GM20431 (cell line): Measurements from ENCODE around the gene LHX6.

ENCODE experiments used
- in situ Hi-C: fragments of 300-500 bp; cut with MseI, MboI; formaldehyde crosslinking; loops from one replicate; pipeline ENCODE4 v1.15.0; 2020; ENCODE audit warnings: low sequenced_read_pairs; ENCODE audit not compliant: unreplicated experiment

The LHX6 gene

DNA sequence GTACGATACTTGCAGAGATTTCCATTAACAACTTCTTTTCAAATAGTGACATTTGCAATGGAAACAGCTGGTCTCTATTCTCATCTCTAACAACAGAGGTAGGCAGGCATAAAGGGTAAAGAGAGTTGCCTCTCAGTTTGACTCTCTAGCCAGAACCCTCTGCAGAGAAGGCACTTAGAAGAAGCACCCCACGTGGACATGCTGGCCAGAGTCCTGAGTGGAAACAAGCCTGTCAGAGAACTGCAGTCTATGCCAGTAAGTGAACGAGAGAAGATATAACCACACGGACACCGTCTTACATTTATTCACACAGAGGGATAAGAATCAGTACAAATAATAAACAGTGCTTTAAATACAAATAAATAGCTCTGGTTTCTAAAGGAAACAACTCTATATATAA lies 11.0 kb upstream of the LHX6 start:
- in situ Hi-C loops = no loop called here

DNA sequence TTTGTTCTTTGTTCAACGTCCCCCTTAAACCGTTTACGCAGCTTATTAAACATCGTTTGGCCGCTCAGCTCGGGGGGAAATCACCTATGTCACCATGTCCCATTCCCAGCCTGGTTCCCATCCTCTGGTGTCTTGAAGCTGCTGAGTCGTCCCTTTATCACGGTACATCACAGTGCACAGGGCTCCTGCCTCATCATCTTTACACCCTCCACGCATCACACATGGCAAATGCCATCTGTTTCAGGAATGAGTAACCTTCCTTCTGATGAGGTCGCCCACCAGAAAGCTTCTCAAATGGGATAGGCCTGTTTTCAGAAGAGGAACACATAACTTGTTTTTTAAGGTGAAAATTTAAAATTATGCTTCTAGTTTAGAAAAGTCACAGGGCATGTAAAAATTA lies 7.9 kb upstream of the LHX6 start:
- in situ Hi-C loops = no loop called here

DNA sequence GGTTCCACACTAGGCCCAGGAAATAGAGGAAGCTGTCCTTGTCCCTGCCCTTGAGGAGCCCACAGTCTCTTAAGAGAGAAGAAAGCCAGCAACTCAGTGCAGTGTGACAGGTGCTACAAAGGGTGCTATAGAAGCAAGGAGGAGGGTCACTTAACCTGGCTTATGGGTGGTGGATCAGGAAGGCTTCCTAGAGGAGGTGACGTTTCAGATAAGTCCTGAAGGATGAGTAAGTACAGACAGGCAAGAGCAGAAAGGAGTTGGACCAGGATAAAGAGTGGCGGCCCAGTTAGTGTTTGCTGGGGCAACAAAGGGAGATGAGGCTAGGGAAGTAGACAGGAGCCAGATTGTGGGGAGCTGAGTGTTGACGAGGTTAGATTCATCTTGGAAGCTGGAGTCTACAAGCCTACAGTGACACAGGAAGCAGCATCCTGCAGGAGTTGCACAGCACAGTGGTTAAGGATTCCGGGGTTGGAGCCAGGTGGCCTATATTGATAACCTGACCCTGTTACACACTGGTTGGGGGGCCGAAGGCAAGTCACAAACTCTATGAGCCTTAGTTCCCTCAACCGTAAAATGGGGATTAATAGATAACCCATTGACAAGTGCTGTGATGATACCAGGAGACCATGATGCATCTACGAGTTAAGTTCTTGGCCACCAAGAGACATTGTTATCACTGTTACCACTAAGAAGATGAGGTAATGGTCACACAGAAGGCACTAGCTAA lies 5.4 kb upstream of the LHX6 start:
- in situ Hi-C loops = no loop called here

DNA sequence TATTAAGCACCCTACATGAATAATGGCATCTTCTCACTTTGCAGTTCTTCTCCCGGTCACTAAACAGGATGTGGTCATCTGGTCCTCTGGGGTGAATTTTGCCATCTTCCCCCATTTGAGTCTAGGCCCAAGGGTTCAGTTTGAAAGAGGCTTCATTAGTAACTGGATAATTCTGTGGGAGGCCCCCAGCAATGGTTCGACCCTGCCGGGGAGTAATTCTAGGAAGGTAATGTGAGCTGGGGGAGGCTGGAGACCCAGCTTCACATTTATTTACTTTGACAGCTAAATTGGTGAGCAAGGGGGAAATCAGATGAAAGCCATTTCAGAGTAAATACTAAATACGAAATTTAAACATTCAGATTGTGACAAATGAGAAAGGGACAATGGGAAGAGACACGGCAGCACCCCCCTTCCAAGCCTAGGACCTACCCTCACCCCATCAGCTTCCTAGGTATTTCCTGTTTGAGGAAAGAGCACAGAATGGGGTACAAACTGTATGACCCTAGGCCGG lies 4.1 kb upstream of the LHX6 start:
- in situ Hi-C loops = no loop called here

DNA sequence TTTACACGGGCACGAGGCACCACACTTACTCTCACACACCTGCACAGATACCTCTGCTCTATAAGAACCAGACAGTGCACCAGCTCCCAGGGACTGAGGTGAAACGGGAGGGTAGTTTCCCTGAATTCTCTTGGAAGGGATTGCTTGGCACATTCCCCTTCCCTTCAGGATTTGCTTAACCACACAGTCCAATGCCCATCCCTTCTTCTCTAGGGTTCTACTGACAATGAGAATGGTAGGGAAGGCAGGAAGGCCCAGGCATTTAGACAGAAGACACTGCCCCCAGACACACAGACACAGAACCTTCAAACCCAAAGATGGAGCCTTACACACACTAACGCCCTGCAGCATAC lies 704 bp upstream of the LHX6 start:
- in situ Hi-C loops = no loop called here

DNA sequence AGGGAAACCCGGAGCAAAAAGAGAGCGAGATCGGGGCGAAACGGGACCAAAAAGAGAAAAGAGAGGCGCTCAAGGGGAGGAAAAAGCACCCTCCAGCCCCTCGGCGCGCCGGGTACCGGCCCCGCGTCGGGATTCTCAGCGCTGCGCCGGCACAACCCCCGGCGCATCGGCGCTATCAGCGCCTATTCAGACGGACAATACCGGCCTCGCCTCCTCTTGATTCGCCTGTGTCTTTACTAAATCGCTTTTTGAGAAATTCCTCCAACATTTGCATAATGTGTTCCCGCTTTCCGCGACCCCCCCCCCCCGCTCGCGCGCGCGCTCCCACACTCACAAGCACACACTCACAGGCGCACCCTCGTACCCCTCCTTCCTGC lies 578 bp downstream of the LHX6 start:
- in situ Hi-C loops = no loop called here

DNA sequence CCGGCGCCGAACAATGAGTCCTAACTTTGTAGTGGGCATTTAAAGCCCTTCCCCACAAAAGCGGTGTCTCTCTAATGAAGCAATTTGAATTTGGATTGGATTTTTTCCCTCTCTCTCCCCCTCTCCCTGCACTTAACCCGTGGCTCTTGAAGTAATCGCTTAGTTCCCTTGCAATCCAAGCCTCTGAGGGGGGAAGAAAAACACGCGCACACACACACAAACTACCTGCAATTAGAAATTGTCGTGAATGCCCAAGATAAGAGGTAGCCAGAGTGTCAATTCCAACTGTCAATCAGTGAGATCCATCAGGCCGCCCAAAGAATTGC lies 1.2 kb downstream of the LHX6 start:
- in situ Hi-C loops = no loop called here

DNA sequence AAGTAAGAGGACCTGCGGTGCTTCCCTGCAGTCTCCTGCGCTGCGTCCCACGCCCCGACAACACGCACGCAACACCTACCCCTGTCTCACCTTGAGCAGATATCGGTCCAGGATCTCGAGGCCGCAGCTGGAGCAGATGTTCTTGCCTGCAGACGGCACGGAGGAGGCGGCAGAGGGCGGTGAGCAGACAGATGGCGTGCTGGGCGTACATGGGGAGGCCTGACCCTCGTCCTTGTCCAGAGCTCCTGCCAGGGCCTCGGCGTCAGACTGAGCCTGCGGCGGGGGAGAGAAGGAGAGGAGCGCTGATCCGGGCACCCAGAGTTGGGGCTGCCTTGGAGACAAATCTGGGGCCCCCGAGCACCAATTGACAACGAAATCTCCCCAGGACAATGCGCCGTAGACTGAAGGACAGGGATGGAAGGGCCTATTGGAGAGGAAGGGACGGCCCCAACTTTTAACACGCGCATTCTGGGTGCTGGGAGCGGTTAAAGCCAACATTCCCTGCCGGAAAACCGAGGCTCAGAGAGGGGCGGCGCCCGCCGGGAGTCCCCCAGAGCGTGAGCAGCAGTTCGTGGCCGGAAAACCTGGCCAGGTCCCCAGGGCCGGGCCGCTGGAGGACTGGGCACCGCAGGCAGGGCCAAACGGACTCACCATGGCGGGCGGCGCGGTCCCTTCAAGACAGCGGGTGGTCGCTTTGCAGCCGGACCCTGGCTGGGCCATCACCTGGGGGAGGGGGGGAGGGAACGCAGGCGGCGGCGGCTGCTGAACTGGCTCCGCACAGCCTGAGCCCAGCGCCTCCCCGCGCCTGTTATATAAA lies 1.8 kb downstream of the LHX6 start:
- in situ Hi-C loops = no loop called here

DNA sequence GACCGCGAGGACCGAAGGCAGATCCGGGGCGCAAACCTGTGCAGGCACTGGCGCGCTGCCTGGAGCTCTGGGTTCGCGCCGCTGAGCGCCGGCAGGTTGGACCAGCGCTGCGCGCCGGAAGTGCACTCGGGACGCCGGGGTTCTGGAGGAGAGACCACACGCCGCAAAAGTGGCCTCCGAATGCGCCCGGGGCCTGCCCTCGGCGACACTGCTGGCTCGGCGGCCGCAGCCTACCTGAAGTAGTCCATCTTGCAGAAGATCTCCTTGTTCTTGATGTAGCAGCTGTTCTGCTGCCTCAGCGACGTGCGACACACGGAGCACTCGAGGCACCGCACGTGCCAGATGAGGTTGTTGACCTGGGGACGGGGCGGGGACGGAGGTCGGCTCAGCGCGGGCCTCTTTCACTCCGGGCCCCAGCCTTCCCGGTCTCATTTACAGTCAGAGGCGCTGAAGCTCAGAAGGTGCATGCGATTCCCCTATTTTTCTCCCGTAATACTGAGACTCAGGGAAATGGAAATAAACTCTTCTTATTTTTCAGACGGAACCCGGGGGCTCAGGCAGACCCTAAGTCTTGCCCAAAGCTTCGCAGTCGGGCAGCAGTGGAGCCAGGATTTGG lies 2.5 kb downstream of the LHX6 start:
- in situ Hi-C loops = no loop called here

DNA sequence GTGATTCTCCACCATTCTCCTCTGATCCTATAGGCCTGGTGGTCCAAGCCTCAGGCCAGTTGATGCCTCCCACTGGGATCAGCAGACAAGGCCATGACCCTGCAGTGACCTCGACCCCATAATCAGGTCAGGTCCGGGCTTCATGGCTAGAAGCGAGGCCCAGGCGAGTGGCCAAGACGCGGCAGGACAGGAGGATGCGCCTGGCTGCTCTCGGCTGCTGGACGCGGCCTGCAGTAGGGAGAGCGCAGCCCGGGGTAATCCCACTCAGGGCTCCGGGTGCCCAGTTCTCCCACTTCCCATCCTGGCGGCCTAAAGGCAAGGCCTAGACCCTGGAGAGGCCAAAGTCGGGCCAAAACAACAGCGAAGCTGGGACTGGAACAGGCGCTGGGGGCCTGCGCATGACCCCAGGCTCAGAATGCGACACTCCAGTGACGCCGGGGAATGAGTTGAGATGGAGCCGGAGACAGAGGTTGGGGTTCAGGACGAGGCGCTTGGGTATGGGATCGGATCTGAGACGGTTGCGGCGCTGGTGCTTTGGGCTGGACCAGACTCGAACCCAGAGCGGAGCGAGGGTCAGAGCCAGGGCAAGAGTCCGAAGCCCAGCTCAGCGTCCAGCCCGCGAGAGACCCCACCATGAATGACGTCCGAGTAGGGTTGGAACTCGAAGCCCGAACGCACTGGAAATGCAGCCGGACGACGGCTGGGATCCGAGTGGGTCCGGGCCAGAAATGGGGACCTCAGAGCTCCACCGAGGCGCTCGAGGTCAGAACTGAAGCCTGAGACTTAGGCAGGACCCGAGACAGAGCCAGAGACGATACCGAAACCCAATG lies 3.2 kb downstream of the LHX6 start:
- in situ Hi-C loops = no loop called here

DNA sequence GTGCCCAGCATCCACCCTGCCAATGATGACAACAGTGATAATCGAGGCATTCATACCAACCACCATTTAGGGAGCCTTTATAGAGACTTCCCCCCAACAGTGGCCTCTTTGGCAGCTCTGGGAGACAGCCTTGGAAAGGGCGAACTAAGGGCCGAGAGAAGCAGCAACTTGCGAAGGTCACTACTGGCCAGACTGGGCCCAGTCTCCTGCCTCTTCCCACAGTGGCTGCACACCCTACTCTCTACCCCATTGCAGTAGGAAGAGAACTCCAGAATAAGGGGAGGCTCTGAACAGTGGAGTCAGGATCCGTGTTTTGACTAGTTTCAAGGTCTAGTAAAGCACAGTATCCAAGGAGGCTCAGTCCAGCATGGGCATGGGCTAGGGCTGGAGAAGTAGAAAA lies 5.3 kb downstream of the LHX6 start:
- in situ Hi-C loops = no loop called here

DNA sequence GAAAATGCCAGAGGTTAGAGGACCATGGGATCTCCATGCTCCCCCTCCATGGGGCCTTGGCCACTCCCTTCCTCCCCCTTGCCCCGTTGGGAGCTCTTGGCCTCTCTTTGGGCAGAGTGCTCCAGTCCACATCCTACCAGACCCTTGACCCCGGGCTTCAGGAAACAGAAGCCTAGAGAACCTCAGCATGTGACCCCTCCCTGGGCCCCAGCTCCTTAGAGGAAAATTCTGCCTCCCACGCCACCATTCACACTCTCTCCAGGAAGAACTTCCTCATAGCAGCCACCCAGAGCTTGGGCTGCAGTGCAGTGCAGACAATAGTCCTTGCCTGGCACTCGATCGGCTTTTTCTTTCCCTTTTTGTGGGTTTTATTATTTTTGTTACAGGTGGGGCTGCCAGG lies 6.0 kb downstream of the LHX6 start:
- in situ Hi-C loops = no loop called here

DNA sequence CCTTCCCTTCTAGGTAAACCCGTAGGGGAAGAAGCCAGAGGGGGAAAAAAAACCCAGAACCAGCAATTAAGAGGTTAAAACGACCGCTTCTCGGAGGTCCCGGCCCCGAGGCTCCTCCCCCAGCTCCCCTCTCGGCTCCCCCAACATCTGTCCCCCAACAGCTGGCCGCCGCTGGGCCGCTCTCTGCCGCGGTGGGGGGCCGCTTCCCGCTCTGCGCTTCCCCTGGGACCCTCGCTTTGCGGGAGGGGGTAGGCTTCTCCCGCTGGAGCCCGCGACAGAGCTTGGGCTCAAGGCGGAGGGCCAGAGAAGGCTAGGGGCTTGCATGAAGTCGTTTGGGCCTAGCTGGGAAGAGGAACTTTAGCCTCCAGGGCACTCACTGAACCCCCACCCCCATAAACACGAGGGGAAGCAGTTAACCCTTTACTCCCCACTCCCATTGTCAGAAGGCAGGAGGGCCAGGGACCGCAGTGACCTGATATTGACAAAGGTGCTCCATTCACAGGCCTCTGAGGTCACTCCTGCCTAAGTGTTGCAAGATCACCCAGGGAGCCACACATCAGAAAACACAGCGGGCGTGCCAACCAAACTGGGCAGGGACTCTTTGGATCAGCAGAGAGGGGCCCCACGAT lies 7.5 kb downstream of the LHX6 start:
- in situ Hi-C loops = no loop called here

DNA sequence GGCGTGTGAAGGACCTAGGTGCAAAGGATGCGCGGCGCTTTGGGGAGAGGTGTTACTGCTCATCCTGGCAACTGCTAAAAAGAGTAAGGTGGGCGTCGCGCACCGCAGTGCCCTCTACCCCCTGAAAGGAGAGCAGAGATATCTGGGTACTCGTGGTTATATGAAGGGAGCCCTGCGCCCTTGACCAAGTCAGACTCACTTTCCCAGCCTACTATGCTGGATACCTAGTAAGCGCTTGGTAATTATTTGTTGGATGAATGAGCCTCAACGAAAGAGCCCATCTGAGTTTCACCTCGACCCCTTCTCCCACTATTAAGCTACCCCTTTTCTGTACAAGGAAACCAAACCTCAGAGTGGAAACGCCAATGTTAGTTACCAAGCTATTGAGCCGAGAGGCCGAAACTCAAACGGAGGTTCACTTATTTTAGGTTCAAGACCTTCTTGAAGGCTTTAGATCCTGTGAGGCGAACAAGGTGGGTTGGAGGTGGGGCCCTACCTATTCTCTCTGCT lies 8.0 kb downstream of the LHX6 start:
- in situ Hi-C loops = no loop called here

DNA sequence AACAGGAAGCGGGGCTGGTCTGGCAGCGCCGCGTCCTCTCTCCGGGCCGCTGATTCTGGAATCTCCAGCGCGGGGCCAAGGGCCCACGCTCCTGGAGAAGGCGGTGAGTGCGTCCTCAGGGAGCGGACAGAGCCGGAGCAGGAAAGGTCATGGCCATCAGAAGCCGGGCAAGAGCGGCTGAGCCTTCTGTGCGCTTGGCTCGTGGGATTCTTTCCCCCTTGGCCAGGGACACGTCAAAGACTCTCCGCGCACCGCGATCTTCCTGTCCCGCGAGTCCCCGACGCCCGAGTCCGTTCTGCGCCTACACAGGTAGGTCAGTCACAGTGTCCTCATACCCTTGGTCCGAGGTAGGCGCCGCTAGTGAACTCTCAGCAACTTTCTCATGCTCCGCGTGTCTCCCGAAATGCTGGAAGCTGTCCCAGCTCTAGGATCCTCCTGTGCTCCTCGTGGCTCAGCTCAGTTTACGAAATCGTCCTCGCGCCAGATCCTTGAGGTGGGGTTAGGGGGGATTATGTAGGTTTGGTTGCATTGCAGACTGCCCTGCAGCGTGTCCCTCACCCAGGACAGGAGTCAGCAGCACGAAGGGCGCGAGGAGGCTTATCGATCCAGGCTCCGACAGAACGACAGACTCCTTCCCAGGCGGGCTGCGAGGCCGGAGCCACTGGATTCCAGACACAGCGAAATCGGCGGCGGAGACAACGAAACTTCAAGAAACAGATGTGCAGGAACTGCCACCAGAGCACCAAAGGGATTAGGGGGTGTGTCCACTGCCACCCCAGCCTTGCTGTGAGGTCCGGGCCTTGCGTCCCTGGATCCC lies 8.7 kb downstream of the LHX6 start:
- in situ Hi-C loops = no loop called here

DNA sequence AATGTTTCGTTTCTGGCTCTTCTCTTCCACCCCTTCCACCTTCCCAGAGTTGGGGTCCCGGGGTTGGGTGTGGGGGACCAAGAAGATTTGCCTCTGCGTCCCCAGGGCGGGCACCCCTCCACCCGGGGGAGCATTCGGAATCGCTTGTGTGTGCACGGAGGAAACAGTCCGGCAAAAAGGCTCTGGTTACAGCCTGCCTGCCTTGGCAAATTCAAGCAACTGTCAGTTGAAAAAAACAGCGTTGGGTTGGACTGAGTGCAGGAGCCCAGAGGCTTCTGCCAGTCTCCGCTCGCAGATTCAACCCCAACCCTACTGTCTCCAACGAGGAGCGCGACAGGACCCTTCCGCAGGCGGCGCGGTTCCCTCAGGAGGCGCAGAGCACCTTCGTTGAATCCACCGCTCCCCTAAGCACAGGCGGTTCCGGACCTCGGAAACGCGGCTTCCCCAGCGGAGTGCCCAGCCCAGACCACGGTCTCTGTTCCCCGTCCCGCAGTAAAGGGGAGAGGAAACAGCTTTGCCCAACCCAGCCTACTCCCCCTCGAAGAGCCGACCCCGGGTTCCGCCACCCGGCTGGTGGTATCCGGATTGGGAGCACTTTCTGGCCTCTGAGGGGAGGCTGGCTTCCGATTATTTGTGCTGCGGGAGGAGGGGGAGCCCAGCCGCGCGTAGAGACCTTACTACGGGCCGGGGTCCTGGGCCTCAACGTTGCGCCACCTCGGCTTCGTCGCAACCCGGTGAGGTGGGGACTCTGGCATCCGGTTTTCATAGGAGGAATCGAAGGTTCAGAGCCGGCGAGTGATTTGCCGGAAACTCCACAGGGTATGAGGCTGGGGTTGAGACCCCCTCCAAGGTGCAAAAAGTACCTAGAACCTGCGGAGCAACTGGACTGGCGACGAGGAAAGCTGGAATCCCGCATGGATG lies 9.6 kb downstream of the LHX6 start:
- in situ Hi-C loops = no loop called here

DNA sequence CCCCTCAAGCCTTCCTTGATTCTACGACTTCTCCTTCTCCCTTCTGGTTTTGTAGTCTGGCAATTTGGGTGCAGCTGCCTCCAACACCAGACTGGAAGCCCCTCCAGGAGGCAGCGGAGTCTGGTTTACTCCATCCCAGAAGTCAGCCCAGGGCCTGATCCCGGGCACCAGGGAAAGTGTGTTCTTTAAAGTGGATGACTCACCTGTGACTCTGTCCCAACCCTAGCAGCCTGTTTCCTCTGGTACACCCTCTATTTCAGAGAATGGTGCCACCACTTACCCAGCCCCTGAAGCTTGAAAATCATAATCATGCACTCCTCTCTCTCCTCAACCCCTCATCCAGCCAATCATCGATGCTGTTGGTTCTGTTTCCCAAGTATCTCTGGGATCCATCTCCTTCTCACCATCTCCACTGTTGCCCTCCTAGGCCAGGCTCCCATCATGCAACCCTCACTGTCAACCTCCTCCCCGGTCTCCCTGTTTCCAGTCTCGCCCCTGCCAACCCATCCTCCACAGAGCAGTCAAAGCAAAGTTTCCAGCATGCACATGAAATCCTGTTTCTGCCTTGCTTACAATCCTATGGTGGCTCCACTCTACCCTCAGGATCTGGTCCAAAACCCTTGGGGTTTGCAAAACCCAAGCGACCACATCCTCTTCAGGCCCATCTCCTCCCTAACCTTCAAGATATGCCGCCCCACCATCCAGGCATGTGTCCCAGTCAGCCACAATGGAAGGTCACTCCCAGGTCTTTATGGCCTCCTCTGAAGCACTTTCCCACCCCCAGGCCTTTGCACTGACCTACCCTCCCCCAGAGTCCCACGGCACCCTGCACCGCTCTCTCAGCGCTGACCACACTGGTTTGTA lies 10.5 kb downstream of the LHX6 start:
- in situ Hi-C loops = no loop called here
